WTC11 (cell line): Measurements from ENCODE around the gene ASTE1. TPM values are rescaled to one million over a fixed set of nuclear protein-coding genes. Genes with fewer than 3 reads are reported as not detected.

Source experiments
- ATAC-seq: fragments of 200-7000 bp; cut with Tn5 transposase; 2 replicates; pipeline ENCODE4 v1.10.0; 2021; ENCODE audit warnings: mild to moderate bottlenecking, moderate library complexity
- CTCF ChIA-PET: fragments of 300-600 bp; sonication (Branson Sonifier 250); formaldehyde crosslinking; loops from one replicate; lab custom pipeline; 2021; ENCODE audit warnings: antibody characterized with exemption; lab: Charles Lee
- POLR2A ChIA-PET: fragments of 350-600 bp; sonication (Branson Sonifier 250); formaldehyde crosslinking; loops from one replicate; lab custom pipeline; 2021; ENCODE audit warnings: antibody characterized with exemption; lab: Charles Lee
- DNase-seq: peaks from one replicate; pipeline ENCODE4 v3.0.0; 2021; ENCODE audit warnings: low spot score
- H3K27ac Mint-ChIP-seq: 2 replicates; pipeline ENCODE4 v1.8.0; 2021; ENCODE audit warnings: mixed read lengths
- H3K27me3 Mint-ChIP-seq: 2 replicates; pipeline ENCODE4 v1.8.0; 2021; ENCODE audit warnings: low read depth, mild to moderate bottlenecking, moderate library complexity, mixed read lengths
- H3K36me3 Mint-ChIP-seq: 2 replicates; pipeline ENCODE4 v1.8.0; 2021; ENCODE audit warnings: mixed read lengths
- H3K4me1 Mint-ChIP-seq: 2 replicates; pipeline ENCODE4 v1.8.0; 2022; ENCODE audit warnings: mixed read lengths
- H3K4me3 Mint-ChIP-seq: 2 replicates; pipeline ENCODE4 v1.8.0; 2021; ENCODE audit warnings: mild to moderate bottlenecking, moderate library complexity, mixed read lengths
- H3K9me3 Mint-ChIP-seq: 2 replicates; pipeline ENCODE4 v1.8.0; 2021; ENCODE audit warnings: mixed read lengths
- AR ChIP-seq: fragments of 250-450 bp; sonication (Bioruptor Pico); IDR thresholded peaks from 2 replicates; pipeline ENCODE4 v1.9.0; 2021; ENCODE audit warnings: mild to moderate bottlenecking
- CBFB ChIP-seq: sonication (generic); formaldehyde crosslinking; IDR thresholded peaks from 2 replicates; pipeline ENCODE4 v1.8.1; 2022; ENCODE audit warnings: mild to moderate bottlenecking, low read depth, missing genetic modification reagents
- CDX4 ChIP-seq: fragments of 250-450 bp; sonication (Bioruptor Pico); IDR thresholded peaks from 2 replicates; pipeline ENCODE4 v1.9.0; 2021; ENCODE audit warnings: moderate library complexity, mild to moderate bottlenecking, inconsistent platforms, borderline replicate concordance
- E2F1 ChIP-seq: sonication (generic); formaldehyde crosslinking; IDR thresholded peaks from 2 replicates; pipeline ENCODE4 v1.8.0; 2022; ENCODE audit warnings: mild to moderate bottlenecking, missing genetic modification reagents
- E2F5 ChIP-seq: sonication (generic); formaldehyde crosslinking; IDR thresholded peaks from 2 replicates; pipeline ENCODE4 v1.8.1; 2022; ENCODE audit warnings: mild to moderate bottlenecking, moderate library complexity, missing genetic modification reagents
- FOXJ3 ChIP-seq: sonication (generic); formaldehyde crosslinking; IDR thresholded peaks from 2 replicates; pipeline ENCODE4 v1.9.0; 2021; ENCODE audit warnings: missing genetic modification reagents, mild to moderate bottlenecking, borderline replicate concordance
- STAT6 ChIP-seq: sonication (generic); formaldehyde crosslinking; conservative IDR thresholded peaks from 2 replicates; pipeline ENCODE4 v1.8.1; 2023; ENCODE audit warnings: mild to moderate bottlenecking, low read depth, missing genetic modification reagents, moderate library complexity
- TEAD1 ChIP-seq: sonication (generic); formaldehyde crosslinking; IDR thresholded peaks from 2 replicates; pipeline ENCODE4 v1.8.0; 2022; ENCODE audit warnings: mild to moderate bottlenecking, missing genetic modification reagents
- ZMAT4 ChIP-seq: fragments of 250-450 bp; sonication (Bioruptor Pico); IDR thresholded peaks from 2 replicates; pipeline ENCODE4 v1.9.0; 2021; ENCODE audit warnings: mild to moderate bottlenecking
- ZNF121 ChIP-seq: sonication (generic); formaldehyde crosslinking; IDR thresholded peaks from 2 replicates; pipeline ENCODE4 v1.8.0; 2023; ENCODE audit warnings: missing genetic modification reagents
- ZNF396 ChIP-seq: fragments of 250-450 bp; sonication (Bioruptor Pico); IDR thresholded peaks from 2 replicates; pipeline ENCODE4 v1.8.0; 2021; ENCODE audit warnings: mild to moderate bottlenecking, moderate library complexity, borderline replicate concordance
- ZNF671 ChIP-seq: fragments of 250-450 bp; sonication (Bioruptor Pico); IDR thresholded peaks from 2 replicates; pipeline ENCODE4 v1.8.0; 2021; ENCODE audit warnings: mild to moderate bottlenecking
- total RNA-seq: library from RNA; stranded (reverse); gene quantifications from 3 replicates; pipeline ENCODE4 v1.2.3, GENCODE V29; 2021

Gene ASTE1
- total RNA-seq, 1 experiment from 2014 or later = 5.8 TPM

- TF ChIP-seq CDX4 (no peak), FOXJ3 (CRISPR knock-in tag) (no peak), ZNF396 (CRISPR knock-in tag) (no peak), ZNF671 (no peak), E2F5 (CRISPR knock-in tag) (no peak), TEAD1 (CRISPR knock-in tag) (no peak), AR (no peak)
These were observed 49.9 kb downstream of the ASTE1 start (continued) for GRCh38 chr3:130976706-130977105.

GRCh38 chr3:130975251-130975650, 51.4 kb downstream of the ASTE1 start:
- peak; percentile 50; the same call in 1 of the 2 replicates for ATAC-seq
- POLR2A ChIA-PET = no interaction called here

More at GRCh38 chr3:130975251-130975650, 51.4 kb downstream of the ASTE1 start:
- H3K27me3 Mint-ChIP-seq = no peaks in the 10 kb centered on the region
- TF ChIP-seq STAT6 (CRISPR knock-in tag) (no peak), E2F1 (CRISPR knock-in tag) (no peak), AR (no peak), CBFB (CRISPR knock-in tag) (no peak), ZMAT4 (no peak), ZNF121 (no peak)
- TF ChIP-seq, all 79 proteins: peak for 0
- peaks cover 22% of the 10 kb centered on the region for H3K36me3 Mint-ChIP-seq
- no peak overlapping the region for H3K4me3 Mint-ChIP-seq
- no peak overlapping the region for H3K27ac Mint-ChIP-seq
- peaks cover 25% of the 10 kb centered on the region for H3K4me1 Mint-ChIP-seq
- no peak for DNase-seq
- H3K9me3 Mint-ChIP-seq = no peaks in the 10 kb centered on the region
- CTCF ChIA-PET = no interaction called here
